Colonic mucosa (tissue), 4 donors: Measurements from ENCODE around the gene PSME3IP1. TPM values are rescaled to one million over a fixed set of nuclear protein-coding genes. Genes with fewer than 3 reads are reported as not detected.
"Not testable (repeated sequence)": the region's sequence is repeated elsewhere in the genome, so short reads cannot be mapped to it uniquely, and the experiment has no call there.

Experiments used
- DNase-seq: peaks from one replicate; pipeline ENCODE4 v3.0.0-alpha.2; 2020
- H3K27ac ChIP-seq: fragments of 200-600 bp; one replicate; pipeline ENCODE4 v1.8.0; 2021
- H3K27me3 ChIP-seq: fragments of 200-600 bp; one replicate; pipeline ENCODE4 v1.8.0; 2021
- H3K36me3 ChIP-seq: fragments of 200-600 bp; one replicate; pipeline ENCODE4 v1.8.0; 2021
- H3K4me1 ChIP-seq: fragments of 200-600 bp; one replicate; pipeline ENCODE4 v1.8.0; 2021; ENCODE audit warnings: mild to moderate bottlenecking
- H3K4me3 ChIP-seq: fragments of 200-600 bp; one replicate; pipeline ENCODE4 v1.8.0; 2021
- H3K9ac ChIP-seq, 2 donors: one replicate each; pipeline ENCODE4 v1.7.0; 2013; ENCODE audit warnings: control low read depth in 2 of 2, low read depth in 2 of 2, low read length in 2 of 2
- H3K9me3 ChIP-seq: fragments of 200-600 bp; one replicate; pipeline ENCODE4 v1.8.0; 2021
- intact Hi-C: fragments of 100-400 bp; cut with DNase I; formaldehyde crosslinking; loops from one replicate; pipeline ENCODE4 v1.14.1; 2022
- total RNA-seq, 2 donors: library from RNA; stranded (reverse); fragmentation: NEBNext Ultra II Directional in 1 of 2; extraction: Animal tissue kit (Norgen Biotek cat#: 25700) in 1 of 2; gene quantifications; one replicate each; pipeline ENCODE4 v1.2.1, GENCODE V29; 2021
- TF ChIP-seq, protein P1 (sequence below): fragments of 200-600 bp; IDR thresholded peaks from one replicate; pipeline ENCODE4 v1.8.0; 2022; ENCODE audit warnings: antibody characterized with exemption, mild to moderate bottlenecking
- donor health status: healthy.
- donor health status: DM: no; HTN: no; CAD: no.
- donor health status: DM: no; HTN: no; CAD: no.

PSME3IP1 gene
- total RNA-seq, 2 donors from 2014 or later: 80.9 to 108 TPM

DNA sequence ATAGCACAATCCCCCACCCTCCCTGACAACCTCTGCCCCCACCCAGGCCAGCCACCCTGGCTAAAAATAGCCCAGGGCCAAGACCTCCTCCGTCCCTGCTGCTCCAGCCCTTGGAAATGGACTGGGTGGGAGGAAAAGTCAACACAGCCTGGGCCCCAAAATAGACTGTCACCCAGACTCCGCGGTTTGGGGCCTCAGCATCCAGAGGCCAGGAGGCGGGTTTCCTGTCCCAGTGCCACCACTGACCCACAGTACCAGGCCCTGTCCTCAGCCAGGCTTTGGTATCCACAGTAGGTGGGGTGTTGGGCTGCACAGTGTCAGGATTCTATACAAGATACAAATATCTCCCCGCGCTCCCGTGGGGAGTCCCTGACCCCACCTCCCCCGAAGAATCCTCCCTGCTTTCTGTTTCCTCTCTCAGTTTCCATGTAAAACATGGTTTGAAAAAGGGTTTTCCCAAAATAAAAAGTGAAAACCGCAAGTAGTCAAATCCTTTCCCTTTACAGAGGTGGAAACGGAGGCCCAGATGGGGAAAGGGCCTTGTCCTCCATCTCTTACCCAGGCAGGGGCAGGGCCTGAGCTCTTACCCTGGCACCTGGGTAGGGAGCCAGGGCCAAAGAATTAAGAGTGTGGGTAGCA lies 73.3 kb downstream of the PSME3IP1 start:
- Histone ChIP-seq H3K36me3 (no peaks in the 10 kb centered on the region), H3K4me1 (no peaks in the 10 kb centered on the region), H3K27me3 (no peaks in the 10 kb centered on the region), H3K9me3 (no peaks in the 10 kb centered on the region), H3K4me3 (no peak overlapping the region), H3K27ac (no peak overlapping the region), H3K9ac (no peak overlapping the region)
- DNase-seq: no peak
- intact Hi-C loops: no loop called here
- TF ChIP-seq, protein P1, sequence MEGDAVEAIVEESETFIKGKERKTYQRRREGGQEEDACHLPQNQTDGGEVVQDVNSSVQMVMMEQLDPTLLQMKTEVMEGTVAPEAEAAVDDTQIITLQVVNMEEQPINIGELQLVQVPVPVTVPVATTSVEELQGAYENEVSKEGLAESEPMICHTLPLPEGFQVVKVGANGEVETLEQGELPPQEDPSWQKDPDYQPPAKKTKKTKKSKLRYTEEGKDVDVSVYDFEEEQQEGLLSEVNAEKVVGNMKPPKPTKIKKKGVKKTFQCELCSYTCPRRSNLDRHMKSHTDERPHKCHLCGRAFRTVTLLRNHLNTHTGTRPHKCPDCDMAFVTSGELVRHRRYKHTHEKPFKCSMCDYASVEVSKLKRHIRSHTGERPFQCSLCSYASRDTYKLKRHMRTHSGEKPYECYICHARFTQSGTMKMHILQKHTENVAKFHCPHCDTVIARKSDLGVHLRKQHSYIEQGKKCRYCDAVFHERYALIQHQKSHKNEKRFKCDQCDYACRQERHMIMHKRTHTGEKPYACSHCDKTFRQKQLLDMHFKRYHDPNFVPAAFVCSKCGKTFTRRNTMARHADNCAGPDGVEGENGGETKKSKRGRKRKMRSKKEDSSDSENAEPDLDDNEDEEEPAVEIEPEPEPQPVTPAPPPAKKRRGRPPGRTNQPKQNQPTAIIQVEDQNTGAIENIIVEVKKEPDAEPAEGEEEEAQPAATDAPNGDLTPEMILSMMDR: no peak

DNA sequence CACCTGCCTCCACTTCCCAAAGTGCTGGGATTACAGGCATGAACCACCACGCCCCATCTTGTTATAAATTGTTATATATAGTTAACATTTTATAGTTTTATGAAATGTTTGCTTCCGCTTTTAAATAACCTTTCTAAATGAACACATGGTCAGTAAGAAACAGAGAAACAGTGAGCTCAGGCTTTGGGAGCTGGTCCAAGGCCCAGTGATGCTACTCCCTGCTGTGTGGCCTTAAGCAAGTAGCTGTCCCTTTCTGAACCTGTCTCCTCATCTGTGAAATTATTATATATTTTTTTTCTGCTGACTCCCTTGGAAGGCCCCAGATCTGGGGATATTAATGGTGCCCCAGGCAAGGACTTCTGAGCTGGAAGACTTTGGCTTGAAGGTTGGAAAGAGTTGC lies 74.4 kb downstream of the PSME3IP1 start:
- Histone ChIP-seq H3K4me1 (no peaks in the 10 kb centered on the region), H3K9me3 (no peaks in the 10 kb centered on the region), H3K27me3 (no peaks in the 10 kb centered on the region), H3K27ac (no peak overlapping the region), H3K4me3 (no peak overlapping the region), H3K9ac (no peak overlapping the region), H3K36me3 (no peaks in the 10 kb centered on the region)
- intact Hi-C loops: no loop called here
- TF ChIP-seq, protein P1: no peak
- DNase-seq: no peak

DNA sequence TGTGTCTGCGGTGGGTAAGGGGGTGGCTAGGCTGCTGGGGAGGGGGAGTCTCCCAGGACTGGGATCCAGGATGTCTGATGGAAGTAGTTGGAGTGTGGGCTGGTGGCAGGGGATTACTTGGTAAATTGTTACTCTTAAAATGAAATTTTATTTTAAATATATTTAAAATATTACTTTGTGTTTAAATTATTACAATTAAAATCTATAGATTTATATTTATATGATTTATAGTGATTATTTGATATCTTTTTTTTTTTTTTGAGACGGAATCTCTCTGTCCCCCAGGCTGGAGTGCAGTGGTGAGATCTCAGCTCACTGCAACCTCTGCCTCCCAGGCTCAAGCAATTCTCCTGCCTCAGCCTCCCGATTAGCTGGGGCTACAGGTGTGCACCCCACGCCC lies 74.9 kb downstream of the PSME3IP1 start:
- intact Hi-C loops: no loop called here

DNA sequence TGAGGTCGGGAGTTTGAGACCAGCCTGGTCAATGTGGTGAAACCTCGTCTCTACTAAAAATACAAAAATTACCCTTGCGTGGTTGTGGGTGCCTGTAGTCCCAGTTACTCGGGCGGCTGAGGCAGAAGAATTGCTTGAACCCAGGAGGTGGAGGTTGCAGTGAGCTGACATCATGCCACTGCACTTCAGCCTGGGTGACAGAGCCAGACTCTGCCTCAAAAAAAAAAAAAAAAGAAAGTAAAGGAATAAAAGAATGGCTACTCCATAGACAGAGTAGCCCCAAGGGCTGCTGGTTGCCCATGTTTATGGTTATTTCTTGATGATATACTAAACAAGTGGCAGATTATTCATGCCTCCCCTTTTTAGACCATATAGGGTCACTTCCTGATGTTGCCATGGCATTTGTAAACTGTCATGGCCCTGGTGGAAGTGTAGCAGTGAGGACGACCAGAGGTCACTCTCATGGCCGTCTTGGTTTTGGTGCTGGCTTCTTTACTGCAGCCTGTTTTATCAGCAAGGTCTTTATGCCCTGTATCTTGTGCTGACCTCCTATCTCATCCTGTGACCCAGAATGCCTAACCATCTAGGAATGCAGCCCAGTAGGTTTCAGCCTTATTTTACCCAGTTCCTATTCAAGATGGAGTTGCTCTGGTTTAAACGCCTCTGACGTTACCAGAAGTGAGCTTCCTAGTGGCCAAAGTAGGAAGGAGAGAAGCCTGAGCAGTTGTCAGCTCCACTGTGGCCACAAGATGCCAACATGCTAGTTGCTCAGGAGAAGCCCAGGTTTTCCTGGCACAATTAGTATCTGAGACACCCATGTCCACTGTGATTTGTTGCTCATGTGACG lies 76.4 kb downstream of the PSME3IP1 start:
- H3K9ac ChIP-seq, H3K4me1 ChIP-seq, DNase-seq, intact Hi-C loops, H3K4me3 ChIP-seq, H3K9me3 ChIP-seq, H3K27ac ChIP-seq, H3K27me3 ChIP-seq, H3K36me3 ChIP-seq: not testable (repeated sequence)

More for the DNA sequence above, 74.9 kb downstream of the PSME3IP1 start:
- no peaks in the 10 kb centered on the region for H3K9me3 ChIP-seq
- H3K27ac ChIP-seq: no peak overlapping the region
- DNase-seq: no peak
- no peaks in the 10 kb centered on the region for H3K27me3 ChIP-seq
- no peak overlapping the region for H3K9ac ChIP-seq
- TF ChIP-seq, protein P1: no peak
- no peak overlapping the region for H3K4me3 ChIP-seq
- H3K36me3 ChIP-seq: no peaks in the 10 kb centered on the region
- no peaks in the 10 kb centered on the region for H3K4me1 ChIP-seq

DNA sequence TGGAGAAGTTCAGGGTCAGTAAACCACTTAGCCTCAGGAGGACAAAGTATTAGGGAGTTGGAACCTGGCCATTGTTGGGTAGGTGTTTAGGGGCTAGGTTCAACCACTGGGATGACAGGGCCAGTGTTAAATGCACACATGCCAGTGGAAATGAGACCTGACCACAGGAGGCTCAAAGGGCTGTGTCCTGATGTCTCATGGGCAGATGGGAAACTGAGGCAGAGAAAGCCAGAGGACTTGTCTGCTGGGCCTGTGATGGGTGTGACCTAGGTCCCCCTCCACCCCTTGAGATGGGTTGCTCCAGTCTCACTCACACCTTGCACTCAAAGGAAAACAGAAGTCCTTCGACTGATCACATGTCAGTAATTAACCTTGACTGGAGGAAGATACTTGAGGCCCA lies 77.4 kb downstream of the PSME3IP1 start:
- no peaks in the 10 kb centered on the region for H3K9me3 ChIP-seq
- H3K27me3 ChIP-seq: no peaks in the 10 kb centered on the region
- no peak overlapping the region for H3K4me3 ChIP-seq
- H3K27ac ChIP-seq: no peak overlapping the region
- intact Hi-C loops: no loop called here
- no peaks in the 10 kb centered on the region for H3K36me3 ChIP-seq
- H3K9ac ChIP-seq: no peak overlapping the region
- no peak for DNase-seq
- TF ChIP-seq, protein P1: no peak
- H3K4me1 ChIP-seq: no peaks in the 10 kb centered on the region
